ENCODE data around the gene RAP2C. TPM values are rescaled to one million over a fixed set of nuclear protein-coding genes. Genes with fewer than 3 reads are reported as not detected.

RAP2C gene
- total RNA-seq, 1 donor from 2014 or later, result 48.8 TPM

- DNase-seq (ENCODE audit: low spot score, unreplicated experiment), result no peak
- TF ChIP-seq CTCF (IDR thresholded peaks at IDR 0.05; ENCODE audit: unreplicated experiment), result no peak
- H3K9me3 Mint-ChIP-seq (ENCODE audit: low read depth), result peaks cover 4% of the 10 kb centered on the region
Observed at GRCh38 chrX:132204629-132205028, 14.6 kb downstream of the RAP2C start.

GRCh38 chrX:132200976-132201375 is 18.3 kb downstream of the RAP2C start:
- H3K4me3 Mint-ChIP-seq (ENCODE audit: low read depth), result no peak overlapping the region
- DNase-seq (ENCODE audit: low spot score, unreplicated experiment), result no peak
- no peaks in the 10 kb centered on the region for H3K27me3 Mint-ChIP-seq
- TF ChIP-seq CTCF (IDR thresholded peaks at IDR 0.05; ENCODE audit: unreplicated experiment), result no peak
- peaks cover 7% of the 10 kb centered on the region for H3K36me3 Mint-ChIP-seq (ENCODE audit: insufficient read depth)
- peaks cover 7% of the 10 kb centered on the region for H3K4me1 Mint-ChIP-seq (ENCODE audit: low read depth)
- peaks cover 5% of the 10 kb centered on the region for H3K9me3 Mint-ChIP-seq (ENCODE audit: low read depth)
- H3K27ac Mint-ChIP-seq, result no peak overlapping the region

More at GRCh38 chrX:132204629-132205028, 14.6 kb downstream of the RAP2C start:
- Mint-ChIP-seq H3K4me3 (ENCODE audit: low read depth) (no peak overlapping the region), H3K36me3 (ENCODE audit: insufficient read depth) (peaks cover 20% of the 10 kb centered on the region), H3K4me1 (ENCODE audit: low read depth) (peaks cover 15% of the 10 kb centered on the region), H3K27ac (no peak overlapping the region), H3K27me3 (no peaks in the 10 kb centered on the region)

- Mint-ChIP-seq H3K9me3 (ENCODE audit: low read depth) (peaks cover 7% of the 10 kb centered on the region), H3K4me1 (ENCODE audit: low read depth) (peaks cover 2% of the 10 kb centered on the region), H3K36me3 (ENCODE audit: insufficient read depth) (peaks cover 7% of the 10 kb centered on the region), H3K27me3 (no peaks in the 10 kb centered on the region), H3K27ac (no peak overlapping the region), H3K4me3 (ENCODE audit: low read depth) (no peak overlapping the region)
- TF ChIP-seq CTCF (IDR thresholded peaks at IDR 0.05; ENCODE audit: unreplicated experiment), result no peak
- no peak for DNase-seq (ENCODE audit: low spot score, unreplicated experiment)
Observed at GRCh38 chrX:132199941-132200340, 19.3 kb downstream of the RAP2C start.

- H3K27ac Mint-ChIP-seq, result no peak overlapping the region
- H3K4me3 Mint-ChIP-seq (ENCODE audit: low read depth), result no peak overlapping the region
- H3K4me1 Mint-ChIP-seq (ENCODE audit: low read depth), result no peaks in the 10 kb centered on the region
- peaks cover 4% of the 10 kb centered on the region for H3K36me3 Mint-ChIP-seq (ENCODE audit: insufficient read depth)
- DNase-seq (ENCODE audit: low spot score, unreplicated experiment), result no peak
- H3K27me3 Mint-ChIP-seq, result no peaks in the 10 kb centered on the region
- H3K9me3 Mint-ChIP-seq (ENCODE audit: low read depth), result peaks cover 12% of the 10 kb centered on the region
- no peak for TF ChIP-seq CTCF (IDR thresholded peaks at IDR 0.05; ENCODE audit: unreplicated experiment)
Observed at GRCh38 chrX:132193872-132194574, 25.2 kb downstream of the RAP2C start.

GRCh38 chrX:132191938-132192337 is 27.3 kb downstream of the RAP2C start:
- no peak overlapping the region for H3K27ac Mint-ChIP-seq
- no peak for TF ChIP-seq CTCF (IDR thresholded peaks at IDR 0.05; ENCODE audit: unreplicated experiment)
- peaks cover 4% of the 10 kb centered on the region for H3K36me3 Mint-ChIP-seq (ENCODE audit: insufficient read depth)
- no peaks in the 10 kb centered on the region for H3K27me3 Mint-ChIP-seq
- H3K9me3 Mint-ChIP-seq (ENCODE audit: low read depth), result peaks cover 12% of the 10 kb centered on the region
- DNase-seq (ENCODE audit: low spot score, unreplicated experiment), result no peak
- no peaks in the 10 kb centered on the region for H3K4me1 Mint-ChIP-seq (ENCODE audit: low read depth)
- H3K4me3 Mint-ChIP-seq (ENCODE audit: low read depth), result no peak overlapping the region
